HG03354 (cell line): ENCODE measurements around the gene PBOV1.

ENCODE experiments used
- ATAC-seq: cut with Tn5 transposase; IDR thresholded peaks from one replicate; pipeline ENCODE4 v1.9.1; 2021; ENCODE audit warnings: mild to moderate bottlenecking; ENCODE audit not compliant: unreplicated experiment, poor library complexity, severe bottlenecking

PBOV1 gene

DNA sequence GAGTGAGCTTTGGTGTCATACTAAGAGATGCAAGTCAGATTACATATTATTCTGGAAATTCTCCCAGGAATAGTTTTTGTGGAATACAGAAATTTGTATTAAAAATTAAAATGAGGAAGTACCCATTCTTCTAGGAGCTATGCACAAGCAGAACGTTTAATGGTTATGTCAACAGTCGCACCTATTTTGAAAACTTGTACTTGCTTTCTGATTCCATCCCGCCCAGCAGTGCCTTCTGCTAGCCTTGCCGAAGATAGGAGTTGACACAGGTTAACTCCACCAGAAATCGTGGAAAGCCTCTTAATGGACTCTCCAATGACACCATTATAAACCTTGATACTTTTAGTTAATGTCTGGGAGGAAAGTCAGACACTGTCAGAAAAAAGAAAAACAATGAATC is 6.7 kb downstream of the PBOV1 start:
- ATAC-seq, result no peak

DNA sequence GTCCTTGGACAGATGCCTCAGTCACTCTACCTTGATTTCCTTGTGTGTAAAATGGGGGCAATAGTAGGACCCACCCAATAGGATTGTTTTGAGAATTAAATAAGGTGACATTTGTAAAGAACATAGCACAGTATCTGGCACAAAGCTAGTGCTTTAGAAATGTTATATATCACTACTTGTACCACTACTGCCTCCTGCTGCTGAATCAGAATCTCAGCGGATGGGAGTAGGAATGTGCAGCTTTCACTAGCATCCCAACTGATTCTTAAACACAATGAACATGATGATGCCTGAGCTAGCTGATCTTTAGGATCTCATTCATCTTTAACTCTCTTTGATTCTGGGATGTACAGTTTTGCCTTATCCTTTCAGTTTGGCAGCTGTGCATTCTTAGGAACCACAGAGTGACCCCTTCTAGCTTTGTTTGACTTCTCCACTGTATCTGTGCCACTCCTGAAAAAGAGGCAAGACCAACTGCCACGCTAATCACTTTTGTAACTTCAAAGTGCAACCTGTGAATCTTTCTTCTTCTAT is 7.2 kb downstream of the PBOV1 start:
- no peak for ATAC-seq

DNA sequence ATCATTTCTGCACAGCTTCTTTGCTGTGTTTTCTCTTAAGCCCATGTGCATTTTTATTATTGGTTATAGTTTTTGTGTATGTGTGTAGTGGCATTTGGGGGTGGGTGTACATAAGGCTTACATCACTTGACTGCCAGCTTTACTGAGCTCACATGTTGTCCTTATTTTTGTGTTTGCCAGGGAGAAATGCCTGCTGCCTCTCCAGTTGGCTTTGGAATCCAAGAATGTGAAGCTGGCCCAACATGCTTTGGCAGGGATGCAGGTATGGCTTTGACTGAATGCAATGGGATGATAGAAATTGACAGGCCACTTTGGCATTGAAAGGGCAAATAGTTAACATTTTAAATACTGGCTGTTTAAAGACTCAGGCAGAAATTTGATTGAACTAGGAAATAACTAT is 11.4 kb downstream of the PBOV1 start:
- ATAC-seq, result no peak

DNA sequence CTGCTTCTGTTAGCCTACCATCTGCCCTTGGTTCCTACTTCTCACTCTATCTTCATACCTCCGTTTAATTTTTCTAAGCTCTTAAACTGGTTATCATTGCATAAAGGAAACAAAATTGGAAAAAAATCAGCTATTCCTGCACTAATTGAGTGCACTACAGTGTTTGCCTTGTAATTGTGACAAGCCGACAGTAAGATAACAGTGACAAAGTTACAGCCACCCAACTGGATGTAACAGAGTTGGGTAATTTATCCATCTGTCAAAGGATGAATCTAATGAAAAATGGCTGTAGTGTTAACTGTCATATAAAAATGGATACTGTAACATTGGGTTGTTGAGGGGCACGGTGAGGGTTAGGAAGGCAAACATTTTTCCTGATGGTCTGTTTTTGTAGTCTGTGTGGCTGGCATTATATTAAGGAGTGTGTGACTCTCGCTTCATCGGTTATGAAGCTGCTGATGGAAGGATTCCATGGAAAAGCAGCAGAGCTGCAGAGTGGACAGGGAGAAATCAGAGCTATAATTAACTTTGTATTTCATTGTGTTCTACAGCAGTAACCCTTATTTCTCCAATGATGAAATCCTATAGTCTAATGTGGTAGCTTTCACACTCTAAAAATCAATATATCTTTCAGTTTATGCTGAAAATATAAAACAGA is 12.7 kb downstream of the PBOV1 start:
- ATAC-seq, result no peak

DNA sequence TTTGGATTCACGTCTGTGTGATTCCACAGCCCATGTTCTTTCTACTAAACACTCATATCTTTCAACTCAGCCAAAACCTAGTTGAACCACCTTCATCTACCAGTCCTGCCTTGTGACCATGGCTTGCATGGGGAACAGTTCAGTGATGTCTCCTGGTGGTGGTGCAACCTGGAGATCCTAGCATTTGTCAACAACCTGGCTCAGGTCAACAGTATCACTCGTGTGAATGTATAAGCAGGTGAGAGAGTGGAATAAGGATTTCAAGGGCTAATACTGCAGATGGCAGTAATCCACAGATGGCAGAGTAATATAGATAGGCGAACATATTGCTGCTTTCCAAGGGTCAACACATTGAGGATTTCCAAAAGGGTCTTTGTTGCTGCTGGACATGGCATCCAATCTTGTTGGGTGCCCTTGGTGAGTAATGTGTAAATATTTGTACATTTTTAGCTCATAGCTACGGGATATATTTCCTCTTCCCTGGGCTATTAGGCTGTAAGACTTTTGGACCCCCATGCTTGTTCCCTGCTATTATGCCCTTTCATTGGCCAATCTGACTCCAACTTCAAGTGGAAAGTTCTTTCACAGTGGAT is 13.4 kb downstream of the PBOV1 start:
- no peak for ATAC-seq

DNA sequence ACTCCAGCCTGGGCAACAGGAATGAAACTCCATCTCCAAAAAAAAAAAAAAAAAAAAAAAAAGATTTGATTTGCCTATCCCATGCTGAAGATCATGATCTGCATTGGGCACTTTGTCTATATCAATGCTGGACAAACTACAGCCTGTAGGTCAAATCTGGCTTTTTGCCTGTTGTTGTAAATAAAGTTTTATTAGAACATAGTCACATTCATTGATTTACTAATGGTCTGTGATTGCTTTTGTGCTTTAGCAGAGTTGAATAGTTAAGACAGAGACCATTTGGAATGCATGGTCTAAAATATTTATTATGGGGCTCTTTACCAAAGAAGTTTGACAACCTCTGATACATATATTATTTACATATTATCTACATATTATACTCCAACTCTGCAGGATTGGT is 14.0 kb downstream of the PBOV1 start:
- no peak for ATAC-seq

DNA sequence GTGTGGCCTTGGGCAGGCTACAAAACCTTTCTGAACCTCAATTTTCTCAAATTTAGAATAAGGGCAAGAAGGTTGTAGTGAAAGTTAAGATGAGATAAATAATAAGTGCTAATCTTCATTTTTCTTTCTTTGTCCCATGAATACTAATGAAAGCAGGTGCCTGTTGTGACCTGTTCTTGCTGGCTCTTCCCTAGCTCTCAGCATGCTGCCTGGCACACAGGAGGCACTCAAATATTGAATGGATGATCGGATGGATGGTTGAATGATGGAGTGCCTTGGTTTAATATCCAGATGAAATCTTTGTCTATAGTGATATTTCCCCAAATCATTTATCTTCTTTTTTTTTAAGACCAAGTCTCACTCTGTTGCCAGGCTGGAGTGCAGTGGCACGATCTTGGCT is 15.0 kb downstream of the PBOV1 start:
- no peak for ATAC-seq

DNA sequence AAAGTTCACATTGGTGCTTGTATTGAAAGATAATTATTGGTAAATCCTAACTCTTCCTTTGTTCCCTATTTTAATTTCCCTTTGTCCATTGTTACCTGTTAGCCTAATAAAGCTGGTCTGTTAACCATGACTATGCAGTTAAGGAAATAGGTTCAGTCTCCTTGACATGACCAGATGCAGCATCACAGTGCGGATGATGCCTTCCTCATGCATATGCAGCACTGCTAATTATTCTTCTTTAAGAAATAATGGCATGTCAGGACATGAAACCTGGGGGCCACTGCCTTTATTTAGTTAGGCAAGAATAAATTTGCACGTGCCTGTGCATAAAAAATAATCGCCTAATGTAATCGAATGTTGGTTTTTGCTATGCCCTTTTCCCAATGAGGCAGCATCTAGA is 16.5 kb downstream of the PBOV1 start:
- no peak for ATAC-seq

DNA sequence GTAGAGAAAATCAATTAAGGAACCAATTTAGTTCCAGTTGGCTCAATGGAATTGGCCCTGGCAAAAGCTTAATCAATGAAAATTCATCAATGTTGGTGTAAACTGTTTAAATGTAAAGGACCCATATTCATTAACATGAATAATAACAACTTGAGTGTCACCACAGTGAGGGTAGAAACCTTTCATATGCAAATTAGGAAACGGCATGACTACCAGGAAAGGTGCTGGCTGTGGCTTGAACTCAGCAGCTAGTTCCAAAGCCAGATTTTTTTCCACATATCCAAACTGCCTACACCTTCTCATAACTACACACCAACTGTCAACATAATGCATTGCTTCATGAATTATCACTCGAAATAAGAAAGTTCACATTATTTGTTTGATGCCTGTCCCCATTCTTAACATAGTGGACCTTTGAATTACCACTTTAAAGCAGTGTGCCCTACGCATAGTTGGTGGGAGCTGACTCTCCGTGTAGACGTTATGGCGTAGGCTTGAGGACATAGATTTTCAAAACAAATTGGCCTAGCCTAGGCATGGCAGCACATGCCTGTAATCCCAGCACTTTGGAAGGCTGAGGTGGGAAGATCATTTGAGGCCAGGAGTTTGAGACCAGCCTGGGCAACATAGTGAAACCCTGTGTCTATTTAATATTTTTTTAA is 19.7 kb downstream of the PBOV1 start:
- no peak for ATAC-seq

DNA sequence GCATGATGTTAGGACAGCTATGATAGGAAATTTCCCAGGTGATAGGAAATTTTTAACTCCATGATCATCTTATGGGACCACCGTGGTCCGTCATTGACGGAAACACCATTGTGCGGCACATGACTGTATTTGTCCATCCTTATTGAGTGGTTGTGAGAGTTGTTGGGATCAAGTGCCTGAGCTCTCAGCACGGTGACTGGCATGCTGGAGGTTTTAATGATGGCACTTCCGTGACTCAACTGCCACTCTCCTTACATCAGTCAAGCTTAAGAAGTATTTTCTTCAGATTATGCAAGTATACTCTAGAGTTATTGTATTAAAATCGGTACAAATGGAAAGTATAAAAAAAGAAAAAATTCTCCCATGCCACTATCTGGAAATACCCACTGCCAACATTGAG is 20.7 kb downstream of the PBOV1 start:
- ATAC-seq, result no peak

DNA sequence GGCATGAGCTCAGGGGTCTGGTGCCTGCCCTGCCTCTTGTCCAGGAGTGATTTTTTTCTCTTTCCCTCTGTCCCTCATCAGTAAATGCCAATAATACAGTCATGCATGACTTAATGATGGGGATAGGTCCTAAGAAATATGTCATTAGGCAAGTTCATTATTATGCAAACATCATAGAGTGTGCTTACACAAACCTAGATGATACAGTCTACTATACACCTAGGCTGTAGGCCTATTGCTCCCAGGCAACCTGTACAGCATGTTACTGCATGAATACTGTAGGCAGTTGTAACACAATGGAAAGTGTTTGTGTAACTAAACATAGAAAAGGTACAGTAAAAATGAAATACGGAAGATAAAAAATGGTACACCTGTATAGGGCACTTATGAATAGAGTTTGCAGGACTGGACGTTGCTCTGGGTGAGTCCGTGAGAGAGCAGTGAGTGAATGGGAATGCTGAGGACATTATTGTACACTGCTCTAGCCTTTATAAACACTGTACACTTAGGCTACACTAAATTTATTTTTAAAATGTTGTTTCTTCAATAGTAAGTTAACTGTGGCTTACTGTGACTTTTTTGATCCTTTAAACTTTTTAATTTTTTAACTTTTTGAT is 22.1 kb downstream of the PBOV1 start:
- ATAC-seq, result no peak

DNA sequence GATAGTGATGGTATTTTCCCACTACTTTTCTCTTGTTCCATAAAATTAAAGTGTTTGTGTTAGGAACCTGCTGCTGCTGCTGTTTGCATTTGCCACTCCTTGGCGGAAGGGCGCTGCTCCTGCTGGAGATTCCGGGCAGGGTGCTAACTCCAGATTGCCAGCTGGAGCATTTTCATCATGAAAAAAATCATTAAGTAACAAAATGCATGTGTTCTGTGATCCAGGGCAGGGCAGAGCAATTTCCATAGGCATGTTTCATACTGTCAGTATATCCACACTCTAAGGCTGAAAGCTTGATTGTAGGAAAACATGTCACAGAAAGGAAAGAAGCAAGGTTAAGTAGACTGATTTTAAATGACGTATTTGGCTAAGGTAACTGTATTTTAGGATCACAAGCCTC is 24.0 kb downstream of the PBOV1 start:
- ATAC-seq, result no peak

DNA sequence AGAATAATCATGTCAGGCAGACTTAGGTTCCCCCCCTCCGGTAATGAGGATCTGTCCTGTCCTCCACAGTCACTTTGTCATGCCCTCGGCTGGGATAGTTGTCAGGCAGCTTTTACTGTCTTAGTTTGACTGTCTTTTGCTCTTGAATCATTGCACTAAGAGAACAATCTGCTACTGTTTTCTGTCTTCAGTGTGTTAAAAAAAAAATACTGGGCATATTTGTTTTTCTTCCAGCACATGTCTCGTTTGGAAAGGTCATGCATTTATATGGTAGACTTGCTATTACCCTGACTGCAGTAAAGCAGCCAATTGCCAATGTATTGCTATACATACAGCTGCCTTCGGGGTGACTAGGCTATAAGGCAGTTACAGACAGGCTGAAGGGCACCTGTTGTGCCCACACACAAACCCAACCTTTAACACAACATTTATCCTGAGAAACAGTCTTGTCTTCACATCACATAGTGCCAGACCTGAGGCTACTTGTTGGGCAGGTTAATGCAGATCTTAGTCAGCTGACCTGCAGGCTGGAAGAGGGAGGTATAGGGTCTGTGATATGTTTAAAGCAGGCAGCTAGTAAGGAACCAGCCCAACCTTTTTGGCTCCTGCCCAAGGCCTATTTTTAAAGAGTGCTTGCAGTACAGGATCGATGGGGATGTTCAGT is 29.9 kb downstream of the PBOV1 start:
- no peak for ATAC-seq

DNA sequence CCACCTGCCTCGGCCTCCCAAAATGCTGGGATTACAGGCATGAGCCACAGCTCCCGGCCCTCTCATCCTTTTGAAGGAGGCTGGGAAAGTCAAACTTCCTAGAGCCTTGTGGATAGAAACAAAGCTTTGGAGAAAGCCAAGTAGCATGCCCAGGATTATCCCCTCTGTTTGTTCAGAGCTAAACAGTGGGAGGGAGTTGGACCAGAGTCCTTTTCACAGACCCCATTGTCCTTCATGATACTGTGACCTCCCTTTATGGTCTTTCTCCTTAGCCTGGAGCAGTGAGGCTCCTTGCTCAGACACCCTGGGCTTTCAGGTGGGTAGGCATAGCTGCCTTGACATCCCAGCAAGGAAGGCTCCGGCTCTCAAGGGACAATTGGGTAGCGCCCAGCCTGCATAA is 31.1 kb downstream of the PBOV1 start:
- ATAC-seq, result no peak

DNA sequence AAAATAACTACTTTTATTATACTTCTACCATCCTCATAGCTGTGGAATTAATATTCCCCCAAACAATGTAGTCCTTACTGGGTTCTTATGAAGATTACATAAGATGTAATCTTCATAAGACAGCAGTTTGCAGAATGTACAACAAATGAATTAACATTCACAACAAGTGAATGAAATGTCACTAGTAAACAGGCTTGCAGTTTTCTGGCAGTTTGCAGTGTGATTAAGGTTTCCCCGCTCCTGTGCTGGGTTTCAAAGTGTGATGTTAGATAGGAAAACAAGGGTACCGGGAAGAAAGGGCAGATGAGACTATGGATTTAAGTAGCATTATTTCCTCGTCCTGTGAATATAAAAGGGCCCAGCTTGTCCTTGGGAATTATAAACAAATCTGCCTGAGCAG is 34.1 kb downstream of the PBOV1 start:
- ATAC-seq, result no peak

DNA sequence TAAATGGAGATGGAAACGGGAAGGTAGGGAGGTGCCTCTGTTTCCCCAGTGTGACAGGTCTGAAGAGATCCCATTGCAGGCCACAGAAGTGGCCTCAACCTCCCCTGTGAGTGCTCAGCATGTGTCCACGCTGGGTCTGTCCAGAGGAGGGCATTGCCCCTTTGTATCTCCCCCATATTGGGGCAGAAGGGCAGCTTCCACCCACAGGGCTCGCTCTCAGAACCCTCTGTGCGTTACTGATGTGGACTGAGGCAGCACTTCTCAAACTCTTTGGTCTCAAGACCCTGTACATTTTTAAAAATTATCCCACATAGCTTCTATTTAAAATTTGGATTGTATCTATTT is 34.5 kb downstream of the PBOV1 start:
- no peak for ATAC-seq

DNA sequence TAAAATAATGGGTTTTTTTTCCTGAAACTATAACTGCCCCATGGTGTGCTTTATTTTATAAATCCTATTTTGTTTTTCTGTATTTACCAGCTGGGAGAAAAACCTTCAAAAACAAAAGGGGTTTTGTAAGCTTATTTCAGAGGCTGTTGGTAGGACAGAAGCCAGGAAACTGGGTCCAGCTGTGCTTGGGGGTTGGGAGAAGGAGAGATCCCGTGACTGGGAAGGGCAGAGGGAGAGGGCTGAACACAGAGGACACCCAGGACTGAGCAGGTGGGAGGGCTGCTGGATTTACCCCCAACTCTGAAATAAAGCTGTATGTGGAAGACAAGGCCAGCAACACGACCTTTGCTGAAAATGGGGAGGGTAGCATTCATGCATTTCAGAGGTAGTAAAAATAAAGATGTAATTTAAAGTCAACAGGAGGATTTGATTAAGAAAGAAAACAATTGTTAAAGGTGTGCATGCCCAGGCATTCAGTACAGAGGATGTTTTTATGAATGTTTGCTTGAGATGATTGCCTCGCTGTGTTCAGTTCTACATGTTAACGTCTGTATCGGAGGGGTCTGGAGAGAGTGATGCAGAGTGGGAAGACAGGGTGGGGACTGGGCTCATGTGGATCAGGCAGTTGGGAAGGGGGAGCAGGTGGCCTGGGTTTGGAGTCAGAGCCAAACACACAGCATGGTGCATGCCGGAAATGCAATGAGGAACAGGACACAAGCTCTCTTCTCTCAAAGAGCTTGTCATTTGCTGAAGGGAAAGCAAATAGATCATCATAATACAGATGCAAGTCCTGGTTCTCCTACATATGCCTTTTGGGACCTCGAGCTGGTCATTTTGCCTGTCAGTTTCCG is 35.1 kb downstream of the PBOV1 start:
- ATAC-seq, result no peak

DNA sequence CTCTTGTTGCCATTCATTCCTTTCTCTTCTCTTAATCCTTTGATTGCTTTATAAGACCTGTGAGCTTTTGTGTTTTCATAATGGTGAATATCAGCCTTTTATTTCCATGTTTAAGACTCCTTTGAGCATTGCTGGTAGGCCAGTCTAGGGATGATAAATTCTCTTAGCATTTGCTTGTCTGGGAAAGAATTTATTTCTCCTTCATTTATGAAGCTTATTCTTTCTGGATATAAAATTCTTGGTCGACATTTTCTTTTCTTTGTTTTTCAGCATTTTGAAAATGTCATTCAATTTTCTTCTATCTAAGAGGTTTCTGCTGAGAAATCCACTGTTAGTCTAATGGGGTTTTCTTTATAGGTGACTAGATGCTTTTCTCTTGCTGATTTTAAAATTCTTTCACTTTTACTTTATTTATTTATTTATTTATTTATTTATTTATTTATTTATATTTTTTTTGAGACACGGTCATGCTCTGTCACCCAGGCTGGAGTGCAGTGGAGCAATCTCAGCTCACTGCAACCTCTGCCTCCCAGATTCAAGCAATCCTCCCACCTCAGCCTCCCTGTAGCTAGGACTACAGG is 41.5 kb downstream of the PBOV1 start:
- ATAC-seq, result no peak

DNA sequence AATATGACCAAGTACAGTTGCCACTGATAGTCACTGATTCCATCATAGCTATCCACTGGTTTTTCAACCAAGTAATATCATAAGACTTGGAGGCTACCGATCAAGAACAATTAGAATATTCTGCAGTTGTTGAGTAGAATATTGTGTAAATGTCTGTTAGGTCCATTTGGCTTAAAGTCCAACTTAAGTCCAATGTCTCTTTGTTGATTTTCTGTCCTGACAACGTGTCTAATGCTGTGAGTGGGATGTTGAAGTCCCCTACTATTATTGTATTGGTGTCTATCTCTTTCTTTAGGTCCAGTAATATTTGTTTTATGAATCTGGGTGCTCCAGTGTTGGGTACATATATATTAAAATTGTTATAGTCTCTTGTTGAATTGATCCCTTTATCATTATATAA is 42.7 kb downstream of the PBOV1 start:
- ATAC-seq, result no peak
